ENCODE results near the gene ANKS3. TPM values are rescaled to one million over a fixed set of nuclear protein-coding genes. Genes with fewer than 3 reads are reported as not detected.

ANKS3 gene
- polyA plus RNA-seq, 1 of the 3 experiments (the other 2 are of a cell fraction), result 42.2 TPM

DNA sequence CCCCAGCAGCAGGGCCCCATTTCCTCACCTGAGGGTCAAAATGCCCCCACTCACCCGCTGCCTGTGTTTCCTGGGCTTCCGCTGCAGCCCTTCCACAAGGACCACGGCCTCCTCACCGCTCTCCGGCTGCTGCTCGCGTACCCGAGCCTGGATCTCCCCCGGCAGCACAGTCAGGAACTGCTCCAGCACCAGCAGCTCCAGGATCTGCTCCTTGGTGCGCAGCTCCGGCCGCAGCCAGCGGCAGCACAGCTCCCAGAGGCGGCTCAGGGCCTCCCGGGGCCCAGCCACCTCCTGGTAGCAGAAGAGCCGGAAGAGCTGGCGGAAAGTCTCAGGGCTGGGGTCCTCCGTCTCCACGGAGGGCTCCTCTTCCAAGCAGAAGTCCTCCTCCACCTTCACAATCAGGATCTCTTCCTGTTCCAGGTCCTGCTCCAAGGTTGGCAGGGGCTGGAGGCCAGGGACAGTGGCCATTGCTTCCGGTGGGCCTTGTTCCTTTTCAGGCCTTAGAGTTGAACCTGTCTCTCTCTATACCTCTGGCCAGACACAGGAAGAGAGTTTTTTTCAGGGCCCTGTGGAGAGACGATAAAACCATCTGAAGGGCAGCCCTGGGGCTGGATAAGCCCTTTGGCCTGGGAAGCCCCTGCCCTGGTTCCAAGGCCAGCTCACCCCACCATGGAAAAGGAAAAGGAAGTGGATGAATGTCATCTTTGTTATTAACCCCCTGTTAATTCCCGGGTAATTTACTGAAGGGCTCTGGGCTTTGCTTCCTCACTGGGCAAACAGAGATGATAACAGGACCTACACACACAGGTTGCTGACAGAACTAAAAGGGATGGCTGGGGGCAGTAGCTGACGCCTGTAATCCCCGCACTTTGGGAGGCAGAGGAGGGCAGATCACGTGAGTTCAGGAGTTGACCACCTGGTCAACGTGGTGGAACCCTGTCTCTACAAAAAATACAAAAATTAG, 31.7 kb upstream of the ANKS3 start:
- peaks cover 40% of the 10 kb centered on the region for H3K79me2 ChIP-seq (ENCODE audit: insufficient read depth)
- peaks cover 6% of the 10 kb centered on the region for H3F3A ChIP-seq (replicated peaks; ENCODE audit: insufficient read depth)
- no peaks in the 10 kb centered on the region for H3K27me3 ChIP-seq (ENCODE audit: insufficient read depth)
- CTCF ChIA-PET, result no interaction called here
- TF ChIP-seq GABPA (IDR thresholded peaks at IDR 0.05; ENCODE audit: low read depth), result no peak
- no peak for TF ChIP-seq FOSL2 (IDR thresholded peaks at IDR 0.05; ENCODE audit: borderline replicate concordance, low read depth)
- TF ChIP-seq RCOR1 (IDR thresholded peaks at IDR 0.05; ENCODE audit: low read length), result no peak
- TF ChIP-seq TEAD4 (IDR thresholded peaks at IDR 0.05; ENCODE audit: borderline replicate concordance, insufficient read depth), result no peak
- no peak for TF ChIP-seq GATA2 (CRISPR knock-in tag; IDR thresholded peaks at IDR 0.05)
- TF ChIP-seq CHD2 (IDR thresholded peaks at IDR 0.05; ENCODE audit: low read length, partially characterized antibody), result no peak
- TF ChIP-seq, protein P1, sequence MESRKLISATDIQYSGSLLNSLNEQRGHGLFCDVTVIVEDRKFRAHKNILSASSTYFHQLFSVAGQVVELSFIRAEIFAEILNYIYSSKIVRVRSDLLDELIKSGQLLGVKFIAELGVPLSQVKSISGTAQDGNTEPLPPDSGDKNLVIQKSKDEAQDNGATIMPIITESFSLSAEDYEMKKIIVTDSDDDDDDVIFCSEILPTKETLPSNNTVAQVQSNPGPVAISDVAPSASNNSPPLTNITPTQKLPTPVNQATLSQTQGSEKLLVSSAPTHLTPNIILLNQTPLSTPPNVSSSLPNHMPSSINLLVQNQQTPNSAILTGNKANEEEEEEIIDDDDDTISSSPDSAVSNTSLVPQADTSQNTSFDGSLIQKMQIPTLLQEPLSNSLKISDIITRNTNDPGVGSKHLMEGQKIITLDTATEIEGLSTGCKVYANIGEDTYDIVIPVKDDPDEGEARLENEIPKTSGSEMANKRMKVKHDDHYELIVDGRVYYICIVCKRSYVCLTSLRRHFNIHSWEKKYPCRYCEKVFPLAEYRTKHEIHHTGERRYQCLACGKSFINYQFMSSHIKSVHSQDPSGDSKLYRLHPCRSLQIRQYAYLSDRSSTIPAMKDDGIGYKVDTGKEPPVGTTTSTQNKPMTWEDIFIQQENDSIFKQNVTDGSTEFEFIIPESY (IDR thresholded peaks at IDR 0.05; ENCODE audit: borderline replicate concordance, low read depth), result no peak
- no peak for TF ChIP-seq YY1 (IDR thresholded peaks at IDR 0.05; ENCODE audit: low read depth)
- TF ChIP-seq, protein P2, sequence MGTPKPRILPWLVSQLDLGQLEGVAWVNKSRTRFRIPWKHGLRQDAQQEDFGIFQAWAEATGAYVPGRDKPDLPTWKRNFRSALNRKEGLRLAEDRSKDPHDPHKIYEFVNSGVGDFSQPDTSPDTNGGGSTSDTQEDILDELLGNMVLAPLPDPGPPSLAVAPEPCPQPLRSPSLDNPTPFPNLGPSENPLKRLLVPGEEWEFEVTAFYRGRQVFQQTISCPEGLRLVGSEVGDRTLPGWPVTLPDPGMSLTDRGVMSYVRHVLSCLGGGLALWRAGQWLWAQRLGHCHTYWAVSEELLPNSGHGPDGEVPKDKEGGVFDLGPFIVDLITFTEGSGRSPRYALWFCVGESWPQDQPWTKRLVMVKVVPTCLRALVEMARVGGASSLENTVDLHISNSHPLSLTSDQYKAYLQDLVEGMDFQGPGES (IDR thresholded peaks at IDR 0.05; ENCODE audit: low read depth, low read length), result no peak
- TF ChIP-seq EZH2phosphoT487 (IDR thresholded peaks at IDR 0.05; ENCODE audit: borderline replicate concordance, low read depth), result no peak
- no peak for TF ChIP-seq MXI1 (IDR thresholded peaks at IDR 0.05; ENCODE audit: low read depth, low read length)
- TF ChIP-seq, protein P3, sequence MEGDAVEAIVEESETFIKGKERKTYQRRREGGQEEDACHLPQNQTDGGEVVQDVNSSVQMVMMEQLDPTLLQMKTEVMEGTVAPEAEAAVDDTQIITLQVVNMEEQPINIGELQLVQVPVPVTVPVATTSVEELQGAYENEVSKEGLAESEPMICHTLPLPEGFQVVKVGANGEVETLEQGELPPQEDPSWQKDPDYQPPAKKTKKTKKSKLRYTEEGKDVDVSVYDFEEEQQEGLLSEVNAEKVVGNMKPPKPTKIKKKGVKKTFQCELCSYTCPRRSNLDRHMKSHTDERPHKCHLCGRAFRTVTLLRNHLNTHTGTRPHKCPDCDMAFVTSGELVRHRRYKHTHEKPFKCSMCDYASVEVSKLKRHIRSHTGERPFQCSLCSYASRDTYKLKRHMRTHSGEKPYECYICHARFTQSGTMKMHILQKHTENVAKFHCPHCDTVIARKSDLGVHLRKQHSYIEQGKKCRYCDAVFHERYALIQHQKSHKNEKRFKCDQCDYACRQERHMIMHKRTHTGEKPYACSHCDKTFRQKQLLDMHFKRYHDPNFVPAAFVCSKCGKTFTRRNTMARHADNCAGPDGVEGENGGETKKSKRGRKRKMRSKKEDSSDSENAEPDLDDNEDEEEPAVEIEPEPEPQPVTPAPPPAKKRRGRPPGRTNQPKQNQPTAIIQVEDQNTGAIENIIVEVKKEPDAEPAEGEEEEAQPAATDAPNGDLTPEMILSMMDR (IDR thresholded peaks at IDR 0.05), result no peak
- TF ChIP-seq JUND (IDR thresholded peaks at IDR 0.05), result no peak
- TF ChIP-seq FOXJ3 (CRISPR knock-in tag; IDR thresholded peaks at IDR 0.05), result no peak
- TF ChIP-seq MEF2A (IDR thresholded peaks at IDR 0.05; ENCODE audit: borderline replicate concordance, low read depth), result no peak
- no peak for TF ChIP-seq EP300 (IDR thresholded peaks at IDR 0.05; ENCODE audit: borderline replicate concordance in 1 of 2, low read depth in 1 of 2, low read length in 1 of 2)
- H3K9me2 ChIP-seq, result no peaks in the 10 kb centered on the region
- 69% methylated on average over 19 of the region's 26 CpGs for WGBS (ENCODE audit: low lambda C conversion rate)
- H3K27ac ChIP-seq (ENCODE audit: low read depth in 2 of 2, low read length in 1 of 2), result peak overlapping the region in 1 of 2 experiments; percentile 61; a peak in 1 of 4 replicates
- POLR2A ChIA-PET, result interaction anchor here (1.3 kb wide), 1 partner anchor 10 kb away, joined by 4 read pairs; no protein-coding TSS in a partner anchor
- H2AFZ ChIP-seq (ENCODE audit: low read depth), result no peak overlapping the region
- H3K4me1 ChIP-seq (ENCODE audit: control insufficient read depth in 1 of 2, insufficient read depth in 2 of 2, low read depth in 1 of 2, low read length in 1 of 2), result peaks cover 5 to 18% of the 10 kb centered on the region in 2 experiments; a peak in 2 of 4 replicates
- no peaks in the 10 kb centered on the region for H4K20me1 ChIP-seq (ENCODE audit: insufficient read depth)
- H3K9ac ChIP-seq, result peak overlapping the region; percentile 97
- H3K36me3 ChIP-seq (replicated peaks in 1 of 2; ENCODE audit: control insufficient read depth in 1 of 2, insufficient read depth in 2 of 2, low read length in 1 of 2), result peaks cover 5 to 25% of the 10 kb centered on the region in 2 experiments
- H3K9me3 ChIP-seq, result no peaks in the 10 kb centered on the region
- H3K4me3 ChIP-seq (ENCODE audit: low read depth in 2 of 2, low read length in 1 of 2), result peak overlapping the region; percentile 71 to 94
- H3K4me2 ChIP-seq, result peak overlapping the region; percentile 84
- DNase-seq, result no peak
